Measurements from ENCODE around the gene AQP9. TPM values are rescaled to one million over a fixed set of nuclear protein-coding genes. Genes with fewer than 3 reads are reported as not detected.
"Not testable (repeated sequence)": the region's sequence is repeated elsewhere in the genome, so short reads cannot be mapped to it uniquely, and the experiment has no call there.

AQP9 gene
- total and polyA plus RNA-seq, 8 donors: 0.30 to 6.0 (median 1.5) TPM; not detected in 1

GRCh38 chr15:58190419-58190818 lies 52.2 kb downstream of the AQP9 start:
- no peaks in the 10 kb centered on the region for H3K9me3 ChIP-seq
- no peaks in the 10 kb centered on the region for H3K4me1 ChIP-seq
- no peak overlapping the region for H3K4me3 ChIP-seq
- H3K36me3 ChIP-seq: no peaks in the 10 kb centered on the region
- intact Hi-C loops (cut with DNase I; ENCODE audit: low total_unique reads): no loop called here
- DNase-seq: no peak
- TF ChIP-seq POLR2A (IDR thresholded peaks at IDR 0.05): no peak
- TF ChIP-seq POLR2AphosphoS5 (IDR thresholded peaks at IDR 0.05): no peak
- TF ChIP-seq EP300 (IDR thresholded peaks at IDR 0.05): no peak
- TF ChIP-seq CTCF (IDR thresholded peaks at IDR 0.05): no peak
- H3K27ac ChIP-seq: no peak overlapping the region
- H3K27me3 ChIP-seq: peaks cover 0 to 20% (median 0%) of the 10 kb centered on the region in 3 donors
- 59 to 74% (median 64%) methylated on average over 4 of the region's 4 CpGs for WGBS, 5 donors

GRCh38 chr15:58193636-58194035 lies 55.5 kb downstream of the AQP9 start:
- peaks cover 0 to 13% (median 0%) of the 10 kb centered on the region in 3 donors for H3K27me3 ChIP-seq
- H3K27ac ChIP-seq; H3K4me1 ChIP-seq; H3K9me3 ChIP-seq; H3K4me3 ChIP-seq; H3K36me3 ChIP-seq; DNase-seq; intact Hi-C loops (cut with DNase I; ENCODE audit: low total_unique reads): not testable (repeated sequence)
- WGBS, 5 donors: 63 to 83% (median 70%) methylated on average over 9 of the region's 9 CpGs

GRCh38 chr15:58200739-58201138 lies 62.6 kb downstream of the AQP9 start:
- no peak overlapping the region for H3K4me3 ChIP-seq
- no peaks in the 10 kb centered on the region for H3K4me1 ChIP-seq
- TF ChIP-seq POLR2AphosphoS5 (IDR thresholded peaks at IDR 0.05): no peak
- no peak for TF ChIP-seq CTCF (IDR thresholded peaks at IDR 0.05)
- no peak for TF ChIP-seq EP300 (IDR thresholded peaks at IDR 0.05)
- TF ChIP-seq POLR2A (IDR thresholded peaks at IDR 0.05): no peak
- WGBS, 5 donors: 80 to 96% (median 90%) methylated on average over 8 of the region's 8 CpGs
- H3K27me3 ChIP-seq: no peaks in the 10 kb centered on the region
- no peak overlapping the region for H3K27ac ChIP-seq
- intact Hi-C loops (cut with DNase I; ENCODE audit: low total_unique reads): no loop called here
- no peaks in the 10 kb centered on the region for H3K36me3 ChIP-seq
- DNase-seq: no peak
- no peaks in the 10 kb centered on the region for H3K9me3 ChIP-seq

GRCh38 chr15:58201516-58201915 lies 63.3 kb downstream of the AQP9 start:
- Histone ChIP-seq H3K9me3 (no peaks in the 10 kb centered on the region), H3K4me1 (no peaks in the 10 kb centered on the region), H3K27ac (no peak overlapping the region), H3K36me3 (no peaks in the 10 kb centered on the region), H3K27me3 (no peaks in the 10 kb centered on the region), H3K4me3 (no peak overlapping the region)
- no peak for DNase-seq
- TF ChIP-seq EP300 (IDR thresholded peaks at IDR 0.05) (no peak), CTCF (IDR thresholded peaks at IDR 0.05) (no peak)
- intact Hi-C loops (cut with DNase I; ENCODE audit: low total_unique reads): no loop called here

GRCh38 chr15:58203537-58203936 lies 65.4 kb downstream of the AQP9 start:
- TF ChIP-seq POLR2A (IDR thresholded peaks at IDR 0.05): no peak
- no peak for TF ChIP-seq EP300 (IDR thresholded peaks at IDR 0.05)
- no peaks in the 10 kb centered on the region for H3K36me3 ChIP-seq
- DNase-seq: peak in 1 of 2 donors; percentile 62
- no peaks in the 10 kb centered on the region for H3K9me3 ChIP-seq
- WGBS, 5 donors: 56 to 68% (median 62%) methylated on average over 4 of the region's 4 CpGs
- H3K27me3 ChIP-seq: no peaks in the 10 kb centered on the region
- intact Hi-C loops (cut with DNase I; ENCODE audit: low total_unique reads): no loop called here
- no peak overlapping the region for H3K4me3 ChIP-seq
- no peaks in the 10 kb centered on the region for H3K4me1 ChIP-seq
- H3K27ac ChIP-seq: no peak overlapping the region

GRCh38 chr15:58206151-58206550 lies 68.0 kb downstream of the AQP9 start:
- Histone ChIP-seq H3K36me3 (no peaks in the 10 kb centered on the region), H3K4me3 (no peak overlapping the region), H3K4me1 (no peaks in the 10 kb centered on the region), H3K9me3 (no peaks in the 10 kb centered on the region), H3K27me3 (no peaks in the 10 kb centered on the region), H3K27ac (no peak overlapping the region)
- TF ChIP-seq EP300 (IDR thresholded peaks at IDR 0.05) (no peak), CTCF (IDR thresholded peaks at IDR 0.05) (no peak), POLR2A (IDR thresholded peaks at IDR 0.05) (no peak), POLR2AphosphoS5 (IDR thresholded peaks at IDR 0.05) (no peak)
- no peak for DNase-seq
- 80 to 92% (median 91%) methylated on average over 9 of the region's 9 CpGs for WGBS, 5 donors
- intact Hi-C loops (cut with DNase I; ENCODE audit: low total_unique reads): no loop called here

- 96 to 100% (median 98%) methylated on average over 5 to 6 of the region's 6 CpGs for WGBS, 5 donors
- H3K4me3 ChIP-seq; H3K4me1 ChIP-seq; H3K36me3 ChIP-seq; H3K9me3 ChIP-seq; H3K27ac ChIP-seq; H3K27me3 ChIP-seq; intact Hi-C loops (cut with DNase I; ENCODE audit: low total_unique reads); DNase-seq: not testable (repeated sequence)
These were observed 70.0 kb downstream of the AQP9 start for GRCh38 chr15:58208217-58208616.

- DNase-seq; H3K27me3 ChIP-seq; H3K27ac ChIP-seq; H3K4me1 ChIP-seq; H3K36me3 ChIP-seq; intact Hi-C loops (cut with DNase I; ENCODE audit: low total_unique reads); H3K9me3 ChIP-seq; H3K4me3 ChIP-seq: not testable (repeated sequence)
- 85 to 88% (median 87%) methylated on average over 3 of the region's 3 CpGs for WGBS, 5 donors
These were observed 70.9 kb downstream of the AQP9 start for GRCh38 chr15:58209007-58209481.

Data from stomach (tissue), 9 donors.